ENCODE data around the gene PPP2R2C. TPM values are rescaled to one million over a fixed set of nuclear protein-coding genes. Genes with fewer than 3 reads are reported as not detected.

Gene PPP2R2C
- total RNA-seq, 1 experiment from 2014 or later = 8.1 TPM

DNA sequence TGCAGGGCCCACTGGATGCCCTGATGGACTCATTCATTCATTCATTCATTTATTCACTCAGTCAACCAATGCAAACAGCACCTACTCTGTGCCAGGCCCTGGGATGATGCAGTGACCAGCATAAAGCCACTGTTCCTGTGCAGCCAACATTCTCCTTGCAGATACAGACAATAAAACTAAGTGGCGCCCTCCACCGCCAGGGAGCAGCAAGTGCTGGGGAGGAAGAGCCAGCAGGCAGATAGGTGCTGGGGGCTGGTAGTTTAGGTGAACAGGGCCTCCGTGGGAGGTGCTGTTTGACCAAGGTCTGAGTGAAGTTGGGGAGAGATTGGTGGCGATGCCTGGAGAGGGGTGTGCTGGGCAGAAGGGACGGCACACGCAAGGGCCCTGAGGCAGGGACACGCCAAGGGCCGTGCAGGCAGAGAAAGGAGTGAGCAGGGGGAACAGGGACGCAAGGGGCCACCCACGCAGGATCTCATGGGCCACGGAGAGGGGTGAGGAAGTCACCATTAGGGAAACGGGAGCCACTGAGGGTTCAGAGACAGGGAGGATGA, 137.3 kb downstream of the PPP2R2C start:
- Mint-ChIP-seq H3K4me1 (peaks cover 19 to 25% of the 10 kb centered on the region in 2 experiments), H3K27me3 (ENCODE audit: low read depth) (peaks cover 16% of the 10 kb centered on the region), H3K36me3 (ENCODE audit: insufficient read depth in 1 of 3, low read depth in 3 of 3) (peaks cover 0 to 14% (median 4%) of the 10 kb centered on the region in 3 experiments; a peak in 5 of 7 replicates), H3K9me3 (peaks cover 10 to 27% of the 10 kb centered on the region in 2 experiments), H3K27ac (no peak overlapping the region), H3K4me3 (no peak overlapping the region)
- no peak overlapping the region for H3T11ph ChIP-seq (ENCODE audit: low read length)
- H3K4me1 ChIP-seq (ENCODE audit: insufficient read depth, low read length) = no peaks in the 10 kb centered on the region
- no peak overlapping the region for H3K56ac ChIP-seq (ENCODE audit: insufficient read length, low read depth, low read length)
- H4K8ac ChIP-seq (replicated peaks; ENCODE audit: insufficient read length, low read depth, low read length) = no peak overlapping the region
- no peaks in the 10 kb centered on the region for H4K20me1 ChIP-seq (ENCODE audit: control insufficient read depth, insufficient read depth, insufficient read length)
- no peaks in the 10 kb centered on the region for H3K79me2 ChIP-seq (ENCODE audit: insufficient read depth, low read length)
- H2BK15ac ChIP-seq (ENCODE audit: low read depth, low read length) = no peak overlapping the region
- H2BK20ac ChIP-seq (ENCODE audit: low read depth, low read length, poor library complexity, severe bottlenecking) = no peak overlapping the region
- TF ChIP-seq, protein P1, sequence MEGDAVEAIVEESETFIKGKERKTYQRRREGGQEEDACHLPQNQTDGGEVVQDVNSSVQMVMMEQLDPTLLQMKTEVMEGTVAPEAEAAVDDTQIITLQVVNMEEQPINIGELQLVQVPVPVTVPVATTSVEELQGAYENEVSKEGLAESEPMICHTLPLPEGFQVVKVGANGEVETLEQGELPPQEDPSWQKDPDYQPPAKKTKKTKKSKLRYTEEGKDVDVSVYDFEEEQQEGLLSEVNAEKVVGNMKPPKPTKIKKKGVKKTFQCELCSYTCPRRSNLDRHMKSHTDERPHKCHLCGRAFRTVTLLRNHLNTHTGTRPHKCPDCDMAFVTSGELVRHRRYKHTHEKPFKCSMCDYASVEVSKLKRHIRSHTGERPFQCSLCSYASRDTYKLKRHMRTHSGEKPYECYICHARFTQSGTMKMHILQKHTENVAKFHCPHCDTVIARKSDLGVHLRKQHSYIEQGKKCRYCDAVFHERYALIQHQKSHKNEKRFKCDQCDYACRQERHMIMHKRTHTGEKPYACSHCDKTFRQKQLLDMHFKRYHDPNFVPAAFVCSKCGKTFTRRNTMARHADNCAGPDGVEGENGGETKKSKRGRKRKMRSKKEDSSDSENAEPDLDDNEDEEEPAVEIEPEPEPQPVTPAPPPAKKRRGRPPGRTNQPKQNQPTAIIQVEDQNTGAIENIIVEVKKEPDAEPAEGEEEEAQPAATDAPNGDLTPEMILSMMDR (conservative IDR thresholded peaks at IDR 0.05) = peak; percentile 55
- no peak overlapping the region for H2BK120ac ChIP-seq (ENCODE audit: low read depth, low read length, poor library complexity, severe bottlenecking)
- H3K23me2 ChIP-seq (ENCODE audit: insufficient read length, low read depth, low read length, poor library complexity, severe bottlenecking) = no peaks in the 10 kb centered on the region
- no peak overlapping the region for H3K14ac ChIP-seq (ENCODE audit: insufficient read depth, low read length)
- no peak for DNase-seq
- H4K5ac ChIP-seq (ENCODE audit: insufficient read length, low read depth, low read length) = no peak overlapping the region
- H3K9me3 ChIP-seq (ENCODE audit: control insufficient read depth, low read depth, low read length) = no peaks in the 10 kb centered on the region
- no peaks in the 10 kb centered on the region for H3K79me1 ChIP-seq (ENCODE audit: insufficient read depth, low read depth, low read length, poor library complexity, severe bottlenecking)
- WGBS (ENCODE audit: extremely low coverage, insufficient read length, low lambda C conversion rate) = no CpG with 5 or more reads among the region's 12 CpGs
- H4K91ac ChIP-seq (ENCODE audit: insufficient read length, low read depth, low read length) = no peak overlapping the region
- no peak overlapping the region for H3K9ac ChIP-seq (ENCODE audit: extremely low read depth, insufficient read length, low read length)
- no peak overlapping the region for H3K4me2 ChIP-seq (ENCODE audit: insufficient read depth, insufficient read length, low read length)
- H2AFZ ChIP-seq (ENCODE audit: low read length) = no peak overlapping the region
- H3K27ac ChIP-seq (ENCODE audit: insufficient read length, low read depth, low read length) = no peak overlapping the region
- no peak overlapping the region for H3K18ac ChIP-seq (ENCODE audit: insufficient read length, low read depth, low read length)
- H3K4ac ChIP-seq (ENCODE audit: low read depth, low read length) = no peak overlapping the region
- no peak overlapping the region for H2BK5ac ChIP-seq (ENCODE audit: insufficient read length, low read length)
- H3K27me3 ChIP-seq (ENCODE audit: insufficient read depth, low read length) = no peaks in the 10 kb centered on the region
- H2BK12ac ChIP-seq (ENCODE audit: insufficient read length, low read depth, low read length) = no peak overlapping the region
- no peak overlapping the region for H3K23ac ChIP-seq (ENCODE audit: insufficient read length, low read depth, low read length)
- H2AK5ac ChIP-seq (ENCODE audit: insufficient read length, low read length) = no peak overlapping the region

Data from H9 (cell line).